DND-41 (cell line): Measurements from ENCODE around the gene ALKBH8.
"Not testable (repeated sequence)": the region's sequence is repeated elsewhere in the genome, so short reads cannot be mapped to it uniquely, and the experiment has no call there.

Source experiments
- ATAC-seq: fragments of 200-7000 bp; cut with Tn5 transposase; 3 replicates; pipeline ENCODE4 v1.9.1; 2021; ENCODE audit warnings: low read depth; ENCODE audit not compliant: insufficient read depth
- DNase-seq: peaks from one replicate; pipeline ENCODE4 v3.0.0-alpha.2; 2020
- H2AFZ ChIP-seq: 2 replicates; pipeline ENCODE4 v1.6.0; 2012; ENCODE audit warnings: low read depth, low read length
- H3K27ac ChIP-seq: 2 replicates; pipeline ENCODE4 v1.5.1; 2012; ENCODE audit warnings: low read length, inconsistent platforms
- H3K27me3 ChIP-seq: fragments of 200-600 bp; sonication (generic); 2 replicates; pipeline ENCODE4 v1.6.0; 2012; ENCODE audit warnings: low read length, mild to moderate bottlenecking, inconsistent platforms; ENCODE audit not compliant: insufficient read depth, poor library complexity
- H3K36me3 ChIP-seq: 2 replicates; pipeline ENCODE4 v1.5.1; 2012; ENCODE audit warnings: low read length, inconsistent platforms; ENCODE audit not compliant: insufficient read depth
- H3K4me1 ChIP-seq: 2 replicates; pipeline ENCODE4 v1.5.1; 2012; ENCODE audit warnings: mild to moderate bottlenecking, low read length; ENCODE audit not compliant: insufficient read depth
- H3K4me2 ChIP-seq: 2 replicates; pipeline ENCODE4 v1.6.0; 2012; ENCODE audit warnings: mild to moderate bottlenecking, moderate library complexity, low read length, inconsistent platforms; ENCODE audit not compliant: insufficient read depth
- H3K4me3 ChIP-seq, 2 experiments: fragments of 200-600 bp in 1 of 2; shearing (Covaris generic) in 1 of 2; 2 replicates each; pipeline ENCODE4 v1.5.1; 2012 to 2016; ENCODE audit warnings: inconsistent platforms in 2 of 2, low read length in 2 of 2, mild to moderate bottlenecking in 2 of 2, low read depth in 1 of 2, moderate library complexity in 1 of 2
- H3K79me2 ChIP-seq: 2 replicates; pipeline ENCODE4 v1.6.0; 2012; ENCODE audit warnings: low read length, inconsistent platforms; ENCODE audit not compliant: insufficient read depth
- H3K9ac ChIP-seq: 2 replicates; pipeline ENCODE4 v1.6.0; 2012; ENCODE audit warnings: low read depth, mild to moderate bottlenecking, inconsistent platforms, low read length, moderate library complexity
- H3K9me3 ChIP-seq: 2 replicates; pipeline ENCODE4 v1.5.1; 2012; ENCODE audit warnings: low read length, moderate library complexity, mild to moderate bottlenecking, inconsistent platforms; ENCODE audit not compliant: insufficient read depth, severe bottlenecking
- H4K20me1 ChIP-seq: 2 replicates; pipeline ENCODE4 v1.6.0; 2012; ENCODE audit warnings: low read length; ENCODE audit not compliant: insufficient read depth
- CTCF ChIP-seq: IDR thresholded peaks from 2 replicates; pipeline ENCODE4 v1.5.1; 2012; ENCODE audit warnings: borderline replicate concordance, low read length, moderate library complexity, mild to moderate bottlenecking; ENCODE audit not compliant: poor library complexity, severe bottlenecking; ENCODE audit errors: extremely low read depth
- EZH2 ChIP-seq: IDR thresholded peaks from 3 replicates; pipeline ENCODE4 v1.6.1; 2012; ENCODE audit warnings: borderline replicate concordance, low read depth, mild to moderate bottlenecking, moderate library complexity, low read length, inconsistent platforms; ENCODE audit not compliant: severe bottlenecking

ALKBH8 gene

GRCh38 chr11:107538821-107539220, 26.7 kb downstream of the ALKBH8 start:
- Histone ChIP-seq H3K4me3 (no peak overlapping the region), H2AFZ (no peak overlapping the region), H3K27ac (no peak overlapping the region), H3K9ac (no peak overlapping the region), H3K9me3 (no peaks in the 10 kb centered on the region), H4K20me1 (no peaks in the 10 kb centered on the region), H3K79me2 (no peaks in the 10 kb centered on the region), H3K36me3 (peaks cover 22% of the 10 kb centered on the region; the same call in 1 of the 2 replicates), H3K27me3 (no peaks in the 10 kb centered on the region), H3K4me1 (no peaks in the 10 kb centered on the region), H3K4me2 (no peak overlapping the region)
- TF ChIP-seq EZH2 (no peak), CTCF (no peak)
- ATAC-seq (no peak), DNase-seq (no peak)

GRCh38 chr11:107538239-107538638, 27.3 kb downstream of the ALKBH8 start:
- H2AFZ ChIP-seq = no peak overlapping the region
- no peaks in the 10 kb centered on the region for H3K27me3 ChIP-seq
- H3K4me2 ChIP-seq = no peak overlapping the region
- H3K9me3 ChIP-seq = no peaks in the 10 kb centered on the region
- no peak overlapping the region for H3K9ac ChIP-seq
- H3K79me2 ChIP-seq = no peaks in the 10 kb centered on the region
- no peak overlapping the region for H3K4me3 ChIP-seq
- no peaks in the 10 kb centered on the region for H4K20me1 ChIP-seq
- no peak for TF ChIP-seq CTCF
- TF ChIP-seq EZH2 = no peak
- peaks cover 22% of the 10 kb centered on the region; the same call in 1 of the 2 replicates for H3K36me3 ChIP-seq
- DNase-seq (no peak), ATAC-seq (no peak)
- no peaks in the 10 kb centered on the region for H3K4me1 ChIP-seq
- H3K27ac ChIP-seq = no peak overlapping the region

GRCh38 chr11:107537155-107537554, 28.4 kb downstream of the ALKBH8 start:
- not testable (repeated sequence) for ATAC-seq, H3K27ac ChIP-seq
- H3K36me3 ChIP-seq = peaks cover 23% of the 10 kb centered on the region; the same call in 1 of the 2 replicates

GRCh38 chr11:107526197-107526596, 39.3 kb downstream of the ALKBH8 start:
- Histone ChIP-seq H3K9ac (no peak overlapping the region), H3K4me3 (no peak overlapping the region), H3K27ac (no peak overlapping the region), H3K4me2 (no peak overlapping the region), H3K27me3 (no peaks in the 10 kb centered on the region), H3K36me3 (peaks cover 44% of the 10 kb centered on the region; the same call in 1 of the 2 replicates), H3K4me1 (no peaks in the 10 kb centered on the region), H3K79me2 (no peaks in the 10 kb centered on the region), H2AFZ (no peak overlapping the region), H4K20me1 (no peaks in the 10 kb centered on the region), H3K9me3 (peaks cover 6% of the 10 kb centered on the region)
- no peak for TF ChIP-seq EZH2
- DNase-seq (no peak), ATAC-seq (no peak)

More at GRCh38 chr11:107537155-107537554, 28.4 kb downstream of the ALKBH8 start:
- H3K79me2 ChIP-seq, DNase-seq, H3K9ac ChIP-seq, H3K4me3 ChIP-seq, H3K27me3 ChIP-seq, H3K4me1 ChIP-seq, H4K20me1 ChIP-seq, H2AFZ ChIP-seq, H3K9me3 ChIP-seq, H3K4me2 ChIP-seq: not testable (repeated sequence)
